ENCODE measurements around the gene CSK.

- TF ChIP-seq CTCF (IDR thresholded peaks at IDR 0.05; ENCODE audit: low read depth, low read length, missing input control) (no peak), RXRA (IDR thresholded peaks at IDR 0.05) (no peak), JUND (IDR thresholded peaks at IDR 0.05) (no peak), MAX (IDR thresholded peaks at IDR 0.05) (no peak), SP1 (IDR thresholded peaks at IDR 0.05) (no peak), TAF1 (conservative IDR thresholded peaks at IDR 0.05) (no peak), YY1 (IDR thresholded peaks at IDR 0.05) (no peak)
Measured at GRCh38 chr15:74802862-74803447, 21.1 kb downstream of the CSK start.
